HG02852 (cell line): ENCODE data around the gene PPM1E.
"Not testable (repeated sequence)": the region's sequence is repeated elsewhere in the genome, so short reads cannot be mapped to it uniquely, and the experiment has no call there.

Experiments
- ATAC-seq: cut with Tn5 transposase; IDR thresholded peaks from one replicate; pipeline ENCODE4 v1.9.1; 2021; ENCODE audit warnings: mild to moderate bottlenecking, moderate library complexity; ENCODE audit not compliant: unreplicated experiment

Gene PPM1E

DNA sequence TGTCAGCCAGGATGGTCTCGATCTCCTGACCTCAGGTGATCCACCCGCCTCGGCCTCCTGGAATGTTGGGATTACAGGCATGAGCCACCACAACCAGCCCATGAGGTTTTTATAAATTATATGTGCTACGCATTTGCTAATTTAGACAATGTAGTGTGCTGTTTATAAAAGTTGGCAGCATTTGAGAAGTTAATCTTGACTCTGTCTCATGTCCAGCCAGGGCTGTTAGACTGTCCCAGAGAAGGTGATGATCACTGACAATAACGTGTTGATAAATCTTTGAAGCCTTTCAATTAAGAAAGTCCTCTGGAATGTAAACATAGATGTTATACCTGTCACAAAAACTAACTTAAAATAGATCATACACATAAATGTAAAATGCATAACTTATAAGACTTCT, 82.0 kb downstream of the PPM1E start:
- ATAC-seq = no peak

DNA sequence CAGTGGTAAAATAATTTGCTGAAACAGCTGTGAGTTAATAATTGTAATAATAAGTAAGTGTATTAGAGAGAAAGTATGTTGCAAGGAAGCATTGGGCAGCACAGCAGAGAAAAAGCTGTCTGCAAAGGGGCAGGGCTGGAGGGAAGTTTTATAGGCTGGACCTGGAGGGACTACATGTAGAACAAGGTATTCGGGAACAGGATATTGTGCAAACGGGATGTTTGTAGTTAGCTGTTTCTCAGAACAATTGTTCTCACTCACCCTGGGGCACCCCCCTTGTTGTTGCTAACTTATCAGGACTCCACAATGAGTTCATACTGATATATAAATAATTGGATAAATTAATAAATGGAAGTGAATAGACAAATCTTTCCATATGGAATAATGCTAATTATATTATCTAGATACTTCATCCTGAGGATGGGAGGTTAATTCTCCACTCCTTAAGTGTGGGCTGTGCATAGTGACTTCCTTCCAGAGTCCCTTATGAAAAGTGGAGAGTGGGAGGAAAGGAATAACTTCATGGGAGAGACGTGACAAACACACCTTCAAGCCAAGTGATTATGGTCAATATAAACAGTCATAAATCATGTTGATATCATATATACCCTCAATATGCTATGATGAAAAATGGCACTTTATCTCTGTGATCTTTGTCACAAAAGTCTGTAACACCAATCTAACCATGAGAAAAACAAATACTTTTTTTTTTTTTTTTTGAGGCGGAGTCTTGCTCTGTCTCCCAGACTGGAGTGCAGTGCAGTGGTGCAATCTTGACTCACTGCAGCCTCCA, 85.4 kb downstream of the PPM1E start:
- no peak for ATAC-seq

DNA sequence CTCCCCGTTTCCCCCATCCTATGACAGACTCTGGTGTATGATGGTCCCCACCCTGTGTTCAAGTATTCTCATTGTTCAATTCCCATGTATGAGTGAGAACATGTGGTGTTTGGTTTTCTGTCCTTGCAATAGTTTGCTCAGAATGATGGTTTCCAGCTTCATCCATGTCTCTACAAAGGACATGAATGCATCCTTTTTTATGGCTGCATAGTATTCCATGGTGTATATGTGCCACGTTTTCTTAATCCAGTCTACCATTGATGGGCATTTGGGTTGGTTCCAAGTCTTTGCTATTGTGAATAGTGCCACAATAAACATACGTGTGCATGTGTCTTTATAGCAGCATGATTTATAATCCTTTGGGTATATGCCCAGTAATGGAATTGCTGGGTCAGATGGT, 90.8 kb downstream of the PPM1E start:
- ATAC-seq = not testable (repeated sequence)

DNA sequence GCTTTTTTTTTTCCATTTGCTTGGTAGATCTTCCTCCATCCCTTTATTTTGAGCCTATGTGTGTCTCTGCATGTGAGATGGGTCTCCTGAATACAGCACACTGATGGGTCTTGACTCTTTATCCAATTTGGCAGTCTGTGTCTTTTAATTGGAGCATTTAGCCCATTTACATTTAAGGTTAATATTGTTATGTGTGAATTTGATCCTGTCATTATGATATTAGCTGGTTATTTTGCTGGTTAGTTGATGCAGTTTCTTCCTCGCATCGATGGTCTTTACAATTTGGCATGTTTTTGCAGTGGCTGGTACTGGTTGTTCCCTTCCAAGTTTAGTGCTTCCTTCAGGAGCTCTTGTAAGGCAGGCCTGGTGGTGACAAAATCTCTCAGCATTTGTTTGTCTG, 94.5 kb downstream of the PPM1E start:
- not testable (repeated sequence) for ATAC-seq

DNA sequence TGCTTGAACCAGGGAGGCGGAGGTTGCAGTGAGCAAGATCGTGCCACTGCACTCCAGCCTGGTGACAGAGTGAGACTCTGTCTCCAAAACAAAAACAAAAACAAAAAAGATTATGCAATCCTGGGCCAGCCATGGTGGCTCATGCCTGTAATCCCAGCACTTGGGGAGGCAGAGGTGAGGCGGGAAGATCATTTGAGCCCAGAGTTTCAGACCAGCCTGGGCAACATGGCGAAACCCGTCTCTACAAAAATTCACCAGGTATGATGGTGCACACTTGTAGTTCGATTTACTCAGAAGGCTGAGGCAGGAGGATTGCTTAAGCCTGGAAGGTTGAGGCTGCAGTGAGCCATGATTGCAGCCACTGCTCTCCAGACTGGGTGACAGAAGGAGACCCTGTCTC, 109.6 kb downstream of the PPM1E start:
- no peak for ATAC-seq

DNA sequence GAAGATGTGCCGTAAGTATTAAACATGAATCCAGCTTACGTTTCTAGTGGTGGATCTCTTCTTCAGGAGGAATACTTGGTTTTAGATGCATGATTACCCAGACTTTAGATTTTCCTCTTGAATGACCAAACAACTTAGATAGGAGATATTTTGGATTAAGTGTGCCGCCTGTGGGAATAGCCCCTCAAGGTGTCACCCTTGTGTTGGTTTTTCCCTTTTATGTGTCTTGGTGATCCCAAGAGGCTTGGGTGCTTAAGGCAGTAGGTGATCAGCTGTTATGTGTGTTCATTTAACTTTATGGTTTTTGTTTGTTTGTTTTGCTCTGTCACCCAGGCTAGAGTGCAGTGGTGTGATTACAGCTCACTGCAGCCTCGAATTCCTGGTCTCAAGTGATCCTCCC, 115.1 kb downstream of the PPM1E start:
- ATAC-seq = no peak

DNA sequence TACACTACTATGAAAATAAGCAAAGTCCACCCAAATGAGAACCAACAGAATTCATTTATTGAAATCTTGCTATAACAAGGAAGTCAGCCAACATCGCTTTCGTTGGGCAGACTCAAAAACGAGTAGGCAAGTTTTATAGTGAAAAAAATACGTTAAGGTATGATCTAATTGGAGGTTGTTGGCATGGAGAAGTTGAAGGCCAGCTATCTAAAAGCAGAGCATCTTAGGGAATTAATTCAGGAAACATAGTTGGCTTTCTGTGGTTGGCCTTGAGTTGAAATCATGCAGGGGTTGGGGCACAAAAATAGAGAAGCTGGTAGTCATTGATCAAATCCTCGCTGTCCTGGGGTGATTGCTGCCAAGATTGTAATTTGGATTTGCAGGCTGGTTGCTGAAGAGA, 118.3 kb downstream of the PPM1E start:
- ATAC-seq = no peak

DNA sequence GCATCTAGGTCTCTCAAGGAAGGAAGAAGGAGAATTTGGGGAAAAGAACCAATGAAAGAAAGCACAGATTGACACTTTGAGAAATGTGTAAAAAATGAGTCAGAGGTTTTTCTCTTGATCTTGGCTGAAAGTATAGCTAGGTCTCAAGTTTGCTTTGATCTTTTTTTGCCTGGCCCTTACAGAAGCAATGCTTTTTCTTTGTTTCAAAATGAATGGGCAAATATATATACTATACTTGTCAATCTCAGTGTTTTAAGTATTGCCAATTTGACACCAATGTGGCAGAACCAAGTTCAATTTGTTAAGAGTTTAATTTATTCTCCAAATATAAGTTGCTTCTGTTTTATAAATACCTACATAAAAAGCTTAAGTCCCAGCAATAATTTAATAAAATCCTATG, 119.6 kb downstream of the PPM1E start:
- no peak for ATAC-seq

DNA sequence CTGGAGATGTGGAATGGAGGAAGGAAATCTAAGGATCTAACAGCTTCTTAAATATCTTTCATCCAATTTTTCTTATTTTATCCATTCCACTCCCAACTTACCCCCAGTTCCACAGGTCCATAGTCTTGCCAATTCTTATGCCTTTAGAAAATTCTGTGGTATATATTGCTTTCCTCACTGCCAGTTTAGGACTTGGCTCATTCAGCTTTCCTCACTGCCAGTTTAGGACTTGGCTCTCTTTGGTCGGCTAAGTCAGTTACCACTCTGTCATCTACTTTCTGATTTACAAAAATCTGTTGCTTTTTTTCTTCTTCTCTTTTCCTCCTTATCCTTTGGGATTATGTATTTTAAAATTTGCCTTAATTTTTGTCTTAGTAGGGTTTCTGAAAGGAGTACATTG, 128.5 kb downstream of the PPM1E start:
- ATAC-seq = no peak

DNA sequence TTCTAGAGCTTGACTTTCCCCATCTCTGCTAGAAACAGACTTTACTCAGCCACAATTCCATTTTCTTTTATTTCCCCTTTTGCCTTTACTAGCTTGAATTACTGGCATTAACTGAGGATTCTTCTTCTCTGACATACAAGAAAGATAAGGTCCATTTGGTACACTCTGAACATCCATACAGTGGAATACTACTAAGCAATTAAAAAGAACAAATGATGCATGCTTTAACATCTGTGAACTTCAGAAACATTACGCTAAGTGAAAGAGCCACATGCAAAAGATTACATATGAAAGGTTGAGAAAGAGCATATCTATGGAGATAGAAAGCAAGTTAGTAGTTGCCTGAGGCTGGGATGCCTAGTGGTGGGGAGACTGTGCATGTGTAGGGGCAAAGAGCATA, 130.9 kb downstream of the PPM1E start:
- no peak for ATAC-seq

DNA sequence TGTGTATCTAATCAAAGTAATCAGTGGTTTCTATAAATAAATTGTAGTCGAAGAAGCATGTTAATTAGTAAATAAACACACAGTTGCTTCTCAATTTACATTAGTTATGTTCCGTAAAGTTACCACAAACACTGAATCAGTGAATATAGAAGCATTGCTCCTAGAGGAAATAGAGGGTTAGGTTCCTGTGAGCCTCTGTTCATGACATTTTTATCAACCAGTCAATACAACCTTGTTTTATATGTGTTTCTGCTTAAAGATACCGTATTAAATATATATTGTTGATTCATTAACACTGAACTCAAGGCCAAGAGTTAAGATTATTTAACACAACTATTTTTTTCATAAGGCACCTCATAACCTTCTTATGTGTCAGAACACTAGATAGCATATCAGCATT, 134.3 kb downstream of the PPM1E start:
- no peak for ATAC-seq

DNA sequence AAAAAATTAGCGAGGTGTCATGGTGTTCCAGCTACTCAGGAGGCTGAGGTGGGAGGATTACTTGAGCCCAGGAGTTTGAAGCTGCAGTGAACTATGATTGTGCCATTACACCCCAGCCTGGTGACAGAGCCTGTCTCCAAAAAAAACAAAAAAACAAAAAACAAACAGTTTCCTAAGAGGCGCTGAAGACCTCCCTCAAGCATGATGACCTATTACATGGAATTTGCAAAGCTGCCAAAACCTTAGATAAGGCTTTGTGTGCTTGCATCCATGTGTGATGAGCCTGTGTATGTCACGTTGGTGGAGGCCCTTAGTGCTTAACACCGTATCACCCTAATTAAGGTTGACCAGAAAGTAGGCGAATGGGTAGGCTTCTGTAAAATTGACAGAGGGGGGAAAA, 143.5 kb downstream of the PPM1E start:
- ATAC-seq = no peak

DNA sequence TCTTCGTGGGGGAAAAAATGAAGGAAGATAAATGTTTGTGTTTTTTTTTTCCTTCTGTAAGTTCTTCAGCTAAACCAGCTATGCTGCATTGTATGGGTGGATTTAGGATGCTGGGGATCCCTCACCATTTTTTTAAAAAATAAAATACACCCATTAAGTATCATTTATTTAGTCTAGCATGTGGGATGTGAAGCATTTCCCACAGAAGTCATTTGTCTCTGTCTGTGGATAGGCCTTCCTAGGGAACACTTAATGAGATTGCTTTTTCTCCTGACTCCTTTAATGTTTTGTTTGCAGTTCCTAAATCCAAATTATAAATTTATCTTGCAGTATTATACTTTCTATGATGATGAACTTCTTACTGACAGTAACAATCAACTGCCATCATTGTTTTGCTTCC, 146.7 kb downstream of the PPM1E start:
- no peak for ATAC-seq

DNA sequence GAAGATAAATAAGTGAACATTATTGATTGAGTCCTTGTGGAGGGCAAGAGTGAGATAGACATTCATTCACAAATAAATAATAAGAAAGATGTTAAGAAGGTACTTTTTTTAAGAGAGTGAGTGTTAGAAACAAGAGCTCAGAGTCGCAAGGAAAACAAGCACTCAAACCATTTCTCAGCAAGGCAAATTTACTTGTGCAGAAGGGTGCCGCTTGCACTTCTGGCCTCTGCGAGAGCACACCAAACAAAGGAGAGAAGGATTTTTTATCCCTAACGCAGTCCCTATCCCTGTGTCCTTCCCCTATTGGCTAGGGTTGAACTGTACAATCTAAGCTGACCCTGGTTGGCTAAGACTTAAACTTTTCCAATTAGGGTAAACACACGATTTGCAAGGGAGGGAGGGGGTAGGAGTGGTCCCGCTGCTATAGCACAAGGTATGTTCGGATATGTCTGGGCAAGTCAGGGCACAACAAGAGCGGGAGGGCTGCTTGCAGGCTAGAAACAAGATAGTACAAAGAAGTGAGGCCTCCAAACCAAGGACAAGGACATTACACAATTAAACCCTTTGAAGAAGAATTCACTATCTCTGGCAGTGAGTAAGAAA, 156.2 kb downstream of the PPM1E start:
- ATAC-seq = no peak

DNA sequence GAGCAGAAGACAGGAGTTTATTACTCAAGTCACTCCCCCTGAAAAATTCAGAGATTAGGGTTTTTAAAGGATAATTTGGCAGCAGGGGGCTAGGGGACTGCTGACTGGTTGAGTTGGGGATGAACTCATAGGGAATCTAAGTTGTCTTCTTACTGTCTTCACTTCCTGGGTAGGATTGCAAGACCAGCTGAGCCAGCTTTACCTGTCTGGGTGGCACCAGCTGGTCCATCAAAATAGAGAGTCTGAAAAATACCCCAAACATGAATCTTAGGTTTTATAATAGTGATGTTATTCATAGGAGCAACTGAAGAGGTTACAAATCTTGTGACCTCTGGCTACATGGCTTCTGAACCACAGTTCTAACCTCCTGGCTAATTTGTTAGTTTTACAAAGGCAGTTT, 157.9 kb downstream of the PPM1E start:
- no peak for ATAC-seq

DNA sequence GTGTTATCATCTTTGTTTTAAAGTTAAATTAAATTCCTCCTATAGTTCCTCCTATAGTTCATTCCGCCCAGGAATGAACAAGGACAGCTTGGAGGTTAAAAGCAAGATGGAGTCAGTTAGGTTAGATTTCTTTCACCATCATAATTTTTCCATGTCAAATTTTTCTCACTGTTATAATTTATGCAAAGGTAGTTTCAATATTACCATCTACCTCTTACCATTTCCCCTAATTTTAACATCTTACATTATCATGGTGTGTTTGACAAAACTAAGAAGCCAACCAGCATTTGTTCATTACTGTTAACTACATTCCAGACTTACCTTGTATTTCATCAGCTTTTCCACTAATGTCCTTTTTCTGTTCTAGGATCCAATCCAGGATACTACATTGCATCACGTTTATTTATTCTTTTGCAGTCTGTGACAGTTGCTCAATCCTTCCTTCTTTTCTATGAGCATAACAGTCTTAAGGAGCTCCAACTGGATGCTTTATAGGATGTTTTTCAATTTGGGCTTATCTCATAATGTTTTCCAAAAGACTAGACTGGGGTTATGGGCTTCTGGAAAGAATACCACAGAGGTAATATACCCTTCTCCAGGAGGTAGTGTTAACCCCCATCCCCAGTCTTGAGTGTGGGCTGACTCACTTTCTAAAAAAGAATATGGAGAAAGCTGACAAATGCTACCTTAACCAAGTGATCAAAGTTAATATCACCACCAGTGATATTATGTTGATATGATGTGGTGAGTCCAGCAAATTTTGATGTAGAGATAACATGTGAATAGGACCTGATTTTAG, 158.5 kb downstream of the PPM1E start:
- no peak for ATAC-seq

DNA sequence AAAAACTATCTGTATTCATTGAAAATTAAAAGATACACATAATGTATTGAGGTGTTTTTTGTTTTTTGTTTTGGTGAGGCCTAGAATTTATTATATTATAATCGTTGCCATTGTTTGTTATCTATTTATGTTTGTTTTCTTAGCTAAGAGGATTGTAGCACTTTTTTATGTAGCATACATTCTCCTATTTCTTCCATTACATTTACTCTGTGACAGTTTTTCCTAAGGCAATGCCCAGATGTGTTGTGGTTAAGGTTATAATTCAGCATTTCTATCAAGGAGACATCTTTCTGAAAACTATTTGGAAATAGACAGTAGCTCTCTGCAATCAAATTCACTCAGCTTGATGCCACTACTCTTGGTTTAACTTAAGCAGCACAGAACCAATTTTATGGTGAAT, 161.6 kb downstream of the PPM1E start:
- ATAC-seq = no peak

DNA sequence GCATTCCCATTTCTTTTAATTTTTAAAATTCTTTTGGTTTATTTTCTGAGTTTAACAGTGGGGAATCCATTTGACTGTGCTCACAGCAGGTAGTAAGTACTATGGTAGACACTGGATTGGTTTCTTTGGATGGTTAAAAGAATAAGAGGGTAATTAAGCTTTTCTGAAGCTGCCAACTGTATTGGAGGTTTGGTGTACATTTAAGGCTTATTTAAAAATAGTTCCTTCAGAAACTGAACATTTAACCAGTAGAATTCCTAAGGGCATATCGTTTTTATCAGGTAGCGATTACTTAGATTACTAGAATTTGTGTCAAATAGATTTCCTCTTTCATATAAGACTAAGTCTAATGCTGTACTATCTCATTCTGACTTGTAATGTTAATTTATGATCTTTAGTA, 162.4 kb downstream of the PPM1E start:
- ATAC-seq = no peak

DNA sequence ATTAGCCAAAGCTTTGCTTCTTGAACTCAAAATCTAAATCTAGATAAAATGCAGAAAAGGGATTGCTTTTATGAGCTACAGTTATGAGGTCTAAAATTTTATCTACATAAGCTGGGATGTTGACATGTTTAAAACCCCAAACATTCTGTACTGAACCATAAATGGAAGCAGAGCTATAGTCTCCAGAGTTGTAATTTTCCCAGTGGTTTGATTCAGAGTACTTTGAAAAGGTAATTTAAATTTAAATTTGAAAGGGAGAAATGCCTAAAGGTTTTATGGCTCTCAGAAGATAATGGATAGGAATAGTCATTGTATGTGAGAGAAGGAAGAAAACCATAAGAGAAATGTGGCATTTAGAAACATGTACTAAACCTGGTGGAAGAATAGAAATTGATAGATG, 163.2 kb downstream of the PPM1E start:
- no peak for ATAC-seq

DNA sequence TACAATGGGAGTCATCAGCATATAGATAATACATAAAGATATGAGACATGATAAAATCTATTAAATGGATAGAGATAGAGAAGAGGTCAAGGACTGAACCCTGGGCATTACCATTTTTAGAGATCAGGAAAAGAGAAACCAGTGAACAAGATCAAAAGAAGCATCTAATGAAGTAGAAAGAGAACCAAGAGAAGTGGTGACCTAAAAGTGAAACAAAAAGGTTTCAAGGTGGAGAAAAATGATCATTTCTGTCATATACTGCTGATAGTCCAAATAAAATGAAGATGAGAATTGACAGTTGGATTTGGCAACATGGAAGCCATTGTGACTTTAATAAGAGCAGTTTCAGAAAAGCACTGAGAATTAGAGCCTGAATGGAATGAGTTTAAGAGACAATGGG, 165.1 kb downstream of the PPM1E start:
- no peak for ATAC-seq

DNA sequence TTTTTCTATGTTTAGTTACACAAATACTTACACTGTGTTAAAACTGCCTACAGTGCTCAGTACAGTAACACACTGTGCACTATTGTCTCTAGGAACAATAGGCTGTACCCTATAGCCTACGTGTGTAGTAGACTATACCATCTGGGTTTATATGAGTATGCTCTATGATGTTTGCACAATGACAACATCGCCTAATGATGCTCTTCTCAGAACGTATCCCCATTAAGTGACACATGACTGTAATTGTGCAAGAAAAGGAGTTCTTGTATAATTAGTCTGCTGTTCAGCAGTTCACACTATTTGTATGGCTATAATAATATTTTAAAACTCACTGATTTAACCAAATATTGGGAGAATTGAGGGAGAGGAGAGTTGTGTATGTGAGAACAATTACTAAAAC, 177.3 kb downstream of the PPM1E start:
- ATAC-seq = no peak

DNA sequence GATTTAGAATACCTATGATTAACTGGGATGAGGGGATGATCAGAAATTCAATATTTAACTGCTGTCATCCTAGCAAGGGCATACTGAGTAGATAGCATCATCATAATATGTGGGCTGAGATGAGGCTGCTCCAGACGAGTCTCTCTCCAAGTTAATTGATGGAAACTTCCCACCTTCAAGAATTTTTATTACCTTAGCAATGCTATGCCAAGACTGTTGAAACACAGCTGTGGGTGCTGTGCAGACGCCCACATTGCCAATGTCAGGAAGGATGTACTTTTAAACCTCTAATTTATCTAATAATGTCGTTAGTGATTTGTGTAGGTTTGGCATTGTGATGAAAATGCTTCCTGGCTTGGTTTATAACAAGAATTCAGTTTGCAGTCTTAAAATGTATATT, 180.6 kb downstream of the PPM1E start:
- no peak for ATAC-seq
